DOHH2 (cell line): ENCODE measurements around the gene OR11H6.

Experiments used
- H3F3A ChIP-seq: fragments of 200-600 bp; sonication (generic), shearing (Covaris generic); 2 replicates; pipeline ENCODE4 v1.6.0; 2016; ENCODE audit warnings: antibody characterized with exemption, mild to moderate bottlenecking; ENCODE audit not compliant: control insufficient read depth, insufficient read depth
- H3K27ac ChIP-seq: fragments of 200-600 bp; sonication (generic); 2 replicates; pipeline ENCODE4 v1.5.1; 2014; ENCODE audit warnings: low read depth, mild to moderate bottlenecking, low read length, moderate library complexity
- H3K27me3 ChIP-seq: fragments of 200-600 bp; sonication (generic); 2 replicates; pipeline ENCODE4 v1.6.1; 2014; ENCODE audit warnings: mild to moderate bottlenecking, low read length, mixed read lengths; ENCODE audit not compliant: control insufficient read depth
- H3K36me3 ChIP-seq: fragments of 200-600 bp; sonication (generic); 2 replicates; pipeline ENCODE4 v1.6.1; 2014; ENCODE audit warnings: mild to moderate bottlenecking, low read length, moderate library complexity, mixed read lengths; ENCODE audit not compliant: control insufficient read depth
- H3K4me1 ChIP-seq: fragments of 200-600 bp; sonication (generic); 2 replicates; pipeline ENCODE4 v1.6.1; 2014; ENCODE audit warnings: mild to moderate bottlenecking, low read length, mixed read lengths; ENCODE audit not compliant: control insufficient read depth
- H3K4me2 ChIP-seq: fragments of 200-600 bp; sonication (generic); 2 replicates; pipeline ENCODE4 v1.6.0; 2014; ENCODE audit warnings: mild to moderate bottlenecking, low read length, moderate library complexity
- H3K4me3 ChIP-seq: fragments of 200-600 bp; sonication (generic); 2 replicates; pipeline ENCODE4 v1.5.1; 2014; ENCODE audit warnings: mild to moderate bottlenecking, low read length, mixed read lengths
- H3K79me2 ChIP-seq: fragments of 200-600 bp; sonication (generic); 2 replicates; pipeline ENCODE4 v1.6.1; 2014; ENCODE audit warnings: mild to moderate bottlenecking, low read length, mixed read lengths; ENCODE audit not compliant: control insufficient read depth
- H3K9me2 ChIP-seq: fragments of 200-600 bp; sonication (generic); replicated peaks from 2 replicates; pipeline ENCODE4 v1.6.1; 2014; ENCODE audit warnings: mild to moderate bottlenecking, low read length, mixed read lengths; ENCODE audit not compliant: control insufficient read depth
- H3K9me3 ChIP-seq: fragments of 200-600 bp; sonication (generic); 2 replicates; pipeline ENCODE4 v1.6.1; 2014; ENCODE audit warnings: antibody characterized with exemption, low read length, mixed read lengths; ENCODE audit not compliant: control insufficient read depth, insufficient read depth
- H4K20me1 ChIP-seq: fragments of 200-600 bp; sonication (generic); 2 replicates; pipeline ENCODE4 v1.6.0; 2014; ENCODE audit warnings: low read depth, mild to moderate bottlenecking, antibody characterized with exemption, low read length, moderate library complexity; ENCODE audit not compliant: control insufficient read depth, insufficient read depth
- EZH2phosphoT487 ChIP-seq: fragments of 200-600 bp; sonication (generic); IDR thresholded peaks from 2 replicates; pipeline ENCODE4 v1.6.1; 2017; ENCODE audit warnings: borderline replicate concordance, mild to moderate bottlenecking, antibody characterized with exemption, low read length, moderate library complexity, mixed read lengths
- TF ChIP-seq, protein P1 (sequence below): fragments of 200-600 bp; sonication (generic); IDR thresholded peaks from one replicate; pipeline ENCODE4 v1.5.1; 2014; ENCODE audit warnings: antibody characterized with exemption, mild to moderate bottlenecking, low read depth, low read length; ENCODE audit not compliant: poor library complexity, severe bottlenecking

The OR11H6 gene

DNA sequence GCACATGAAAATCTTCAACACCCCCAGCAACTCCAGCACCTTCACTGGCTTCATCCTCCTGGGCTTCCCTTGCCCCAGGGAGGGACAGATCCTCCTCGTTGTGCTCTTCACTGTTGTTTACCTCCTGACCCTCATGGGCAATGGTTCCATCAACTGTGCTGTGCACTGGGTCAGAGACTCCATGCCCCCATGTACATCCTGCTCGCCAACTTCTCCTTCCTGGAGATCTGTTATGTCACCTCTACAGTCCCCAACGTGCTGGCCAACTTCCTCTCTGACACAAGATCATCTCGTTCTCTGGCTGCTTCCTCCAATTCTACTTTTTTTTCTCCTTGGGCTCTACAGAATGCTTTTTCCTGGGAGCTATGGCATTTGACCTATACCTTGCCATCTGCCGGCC is 44.3 kb upstream of the OR11H6 start:
- Histone ChIP-seq H3K36me3 (no peaks in the 10 kb centered on the region), H3F3A (no peaks in the 10 kb centered on the region), H3K4me2 (no peak overlapping the region), H3K9me3 (no peaks in the 10 kb centered on the region), H3K9me2 (no peaks in the 10 kb centered on the region), H3K27me3 (no peaks in the 10 kb centered on the region), H3K27ac (no peak overlapping the region), H3K4me3 (no peak overlapping the region), H3K4me1 (no peaks in the 10 kb centered on the region), H3K79me2 (no peaks in the 10 kb centered on the region), H4K20me1 (no peaks in the 10 kb centered on the region)
- TF ChIP-seq, protein P1, sequence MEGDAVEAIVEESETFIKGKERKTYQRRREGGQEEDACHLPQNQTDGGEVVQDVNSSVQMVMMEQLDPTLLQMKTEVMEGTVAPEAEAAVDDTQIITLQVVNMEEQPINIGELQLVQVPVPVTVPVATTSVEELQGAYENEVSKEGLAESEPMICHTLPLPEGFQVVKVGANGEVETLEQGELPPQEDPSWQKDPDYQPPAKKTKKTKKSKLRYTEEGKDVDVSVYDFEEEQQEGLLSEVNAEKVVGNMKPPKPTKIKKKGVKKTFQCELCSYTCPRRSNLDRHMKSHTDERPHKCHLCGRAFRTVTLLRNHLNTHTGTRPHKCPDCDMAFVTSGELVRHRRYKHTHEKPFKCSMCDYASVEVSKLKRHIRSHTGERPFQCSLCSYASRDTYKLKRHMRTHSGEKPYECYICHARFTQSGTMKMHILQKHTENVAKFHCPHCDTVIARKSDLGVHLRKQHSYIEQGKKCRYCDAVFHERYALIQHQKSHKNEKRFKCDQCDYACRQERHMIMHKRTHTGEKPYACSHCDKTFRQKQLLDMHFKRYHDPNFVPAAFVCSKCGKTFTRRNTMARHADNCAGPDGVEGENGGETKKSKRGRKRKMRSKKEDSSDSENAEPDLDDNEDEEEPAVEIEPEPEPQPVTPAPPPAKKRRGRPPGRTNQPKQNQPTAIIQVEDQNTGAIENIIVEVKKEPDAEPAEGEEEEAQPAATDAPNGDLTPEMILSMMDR = no peak
- TF ChIP-seq EZH2phosphoT487 = no peak

DNA sequence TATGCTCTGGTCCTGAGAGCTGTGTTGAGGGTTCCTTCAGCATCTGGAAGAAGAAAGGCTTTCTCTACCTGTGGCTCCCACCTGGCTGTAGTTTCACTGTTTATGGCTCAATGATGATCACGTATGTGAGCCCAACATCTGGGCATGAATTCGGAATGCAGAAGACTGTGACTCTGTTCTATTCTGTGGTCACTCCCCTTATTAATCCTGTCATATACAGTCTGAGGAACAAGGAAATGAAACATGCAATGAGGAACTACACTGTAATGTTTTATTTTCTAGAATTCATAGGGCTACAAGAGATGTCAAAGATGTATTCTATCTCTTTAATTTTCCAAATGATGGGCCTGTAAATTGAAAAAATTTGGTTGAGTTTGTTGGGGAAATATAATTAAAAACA is 43.6 kb upstream of the OR11H6 start:
- no peak overlapping the region for H3K4me2 ChIP-seq
- H3F3A ChIP-seq = no peaks in the 10 kb centered on the region
- H3K79me2 ChIP-seq = no peaks in the 10 kb centered on the region
- no peaks in the 10 kb centered on the region for H3K36me3 ChIP-seq
- H3K27me3 ChIP-seq = no peaks in the 10 kb centered on the region
- H4K20me1 ChIP-seq = no peaks in the 10 kb centered on the region
- no peaks in the 10 kb centered on the region for H3K4me1 ChIP-seq
- no peak overlapping the region for H3K4me3 ChIP-seq
- TF ChIP-seq, protein P1 = no peak
- TF ChIP-seq EZH2phosphoT487 = no peak
- H3K9me2 ChIP-seq = no peaks in the 10 kb centered on the region
- H3K27ac ChIP-seq = no peak overlapping the region
- H3K9me3 ChIP-seq = no peaks in the 10 kb centered on the region

DNA sequence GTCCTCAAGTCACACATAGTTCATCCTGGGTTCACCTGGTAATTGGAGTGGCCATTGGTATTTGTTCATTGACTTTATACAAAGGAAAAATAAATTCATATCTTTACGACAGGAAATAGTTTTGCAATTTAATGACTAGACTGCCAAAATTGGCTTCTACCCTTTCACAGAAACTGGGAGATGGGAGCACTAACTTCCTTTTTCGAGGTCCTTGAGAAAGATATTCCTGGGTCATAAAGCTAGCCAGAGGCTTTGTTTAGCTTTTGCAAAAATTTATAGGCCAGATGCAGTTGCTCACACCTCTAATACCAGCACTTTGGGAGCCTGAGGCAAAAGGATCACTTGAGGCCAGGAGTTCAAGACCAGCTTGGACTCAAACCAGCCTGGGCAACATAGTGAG is 43.0 kb upstream of the OR11H6 start:
- H3K4me1 ChIP-seq = no peaks in the 10 kb centered on the region
- no peaks in the 10 kb centered on the region for H3K36me3 ChIP-seq
- H3K4me2 ChIP-seq = no peak overlapping the region
- no peaks in the 10 kb centered on the region for H3K9me3 ChIP-seq
- H3K27ac ChIP-seq = no peak overlapping the region
- H3K4me3 ChIP-seq = no peak overlapping the region
- H3K9me2 ChIP-seq = no peaks in the 10 kb centered on the region
- H4K20me1 ChIP-seq = no peaks in the 10 kb centered on the region
- H3K27me3 ChIP-seq = no peaks in the 10 kb centered on the region
- H3F3A ChIP-seq = no peaks in the 10 kb centered on the region
- H3K79me2 ChIP-seq = no peaks in the 10 kb centered on the region
- TF ChIP-seq, protein P1 = no peak
- TF ChIP-seq EZH2phosphoT487 = no peak

DNA sequence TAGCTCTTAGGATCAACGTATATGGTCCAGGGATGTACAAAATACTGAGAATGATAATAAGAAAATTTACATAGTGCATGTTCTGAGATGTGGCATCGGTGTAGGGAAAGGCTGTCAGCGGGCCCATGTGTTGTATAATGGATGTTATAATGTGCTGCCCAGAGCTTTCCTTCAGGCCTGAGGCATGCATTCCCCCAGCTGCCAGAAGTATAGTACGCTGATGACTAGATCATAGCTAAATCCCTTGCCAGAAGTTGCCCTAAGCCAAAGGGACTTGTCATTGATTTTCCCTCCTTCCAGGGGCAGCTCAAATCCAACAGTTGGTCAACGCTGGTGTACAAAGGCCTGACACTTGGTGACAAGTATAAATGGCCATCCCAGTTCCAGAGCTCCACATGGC is 39.3 kb upstream of the OR11H6 start:
- H3K4me1 ChIP-seq = no peaks in the 10 kb centered on the region
- no peaks in the 10 kb centered on the region for H3F3A ChIP-seq
- no peaks in the 10 kb centered on the region for H3K27me3 ChIP-seq
- no peaks in the 10 kb centered on the region for H3K36me3 ChIP-seq
- H3K9me3 ChIP-seq = no peaks in the 10 kb centered on the region
- H3K27ac ChIP-seq = no peak overlapping the region
- no peaks in the 10 kb centered on the region; the same call in 1 of the 2 replicates for H3K9me2 ChIP-seq
- no peaks in the 10 kb centered on the region for H3K79me2 ChIP-seq
- TF ChIP-seq, protein P1 = no peak
- TF ChIP-seq EZH2phosphoT487 = no peak
- H3K4me3 ChIP-seq = no peak overlapping the region
- no peaks in the 10 kb centered on the region for H4K20me1 ChIP-seq
- no peak overlapping the region for H3K4me2 ChIP-seq
